ENCODE data around the gene RBM24. TPM values are rescaled to one million over a fixed set of nuclear protein-coding genes. Genes with fewer than 3 reads are reported as not detected.
"Not testable (repeated sequence)": the region's sequence is repeated elsewhere in the genome, so short reads cannot be mapped to it uniquely, and the experiment has no call there.

RBM24 gene
- total RNA-seq, 1 donor from 2014 or later, result 27.6 TPM

DNA sequence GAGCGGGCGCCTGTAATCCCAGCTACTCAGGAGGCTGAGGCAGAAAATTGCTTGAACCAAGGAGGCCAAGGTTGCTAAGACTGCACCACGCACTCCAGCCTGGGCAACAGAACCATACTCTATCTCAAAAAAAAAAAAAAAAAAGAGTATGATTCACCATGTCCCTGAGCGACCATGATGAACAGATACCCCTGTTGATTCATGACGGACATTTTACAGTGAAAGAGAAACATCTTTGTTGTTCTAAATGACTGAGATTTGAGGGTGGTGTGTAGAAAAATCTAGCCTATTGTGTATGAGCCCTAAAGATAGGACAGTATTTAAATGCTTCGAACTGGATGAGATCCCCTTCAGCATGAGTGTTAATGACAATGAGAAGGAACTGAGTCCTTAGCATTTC, 32.8 kb downstream of the RBM24 start:
- Histone ChIP-seq H4K20me1 (ENCODE audit: low read depth) (no peaks in the 10 kb centered on the region), H3K9me3 (ENCODE audit: low read depth) (no peaks in the 10 kb centered on the region), H3K4me3 (no peak overlapping the region), H3K36me3 (no peaks in the 10 kb centered on the region), H3K27ac (no peak overlapping the region), H3K4me2 (no peak overlapping the region), H3K27me3 (no peaks in the 10 kb centered on the region), H3K4me1 (no peaks in the 10 kb centered on the region), H3K79me2 (ENCODE audit: low read depth) (no peaks in the 10 kb centered on the region), H3K9ac (no peak overlapping the region), H3F3A (ENCODE audit: low read depth) (no peaks in the 10 kb centered on the region), H2AFZ (replicated peaks) (no peak overlapping the region)
- Mint-ChIP-seq H3K4me3 (no peak overlapping the region), H3K27ac (no peak overlapping the region), H3K36me3 (no peaks in the 10 kb centered on the region), H3K27me3 (ENCODE audit: insufficient read depth, low read depth) (peaks cover 2% of the 10 kb centered on the region), H3K9me3 (peaks cover 2% of the 10 kb centered on the region), H3K4me1 (peaks cover 8% of the 10 kb centered on the region)
- TF ChIP-seq, protein P1, sequence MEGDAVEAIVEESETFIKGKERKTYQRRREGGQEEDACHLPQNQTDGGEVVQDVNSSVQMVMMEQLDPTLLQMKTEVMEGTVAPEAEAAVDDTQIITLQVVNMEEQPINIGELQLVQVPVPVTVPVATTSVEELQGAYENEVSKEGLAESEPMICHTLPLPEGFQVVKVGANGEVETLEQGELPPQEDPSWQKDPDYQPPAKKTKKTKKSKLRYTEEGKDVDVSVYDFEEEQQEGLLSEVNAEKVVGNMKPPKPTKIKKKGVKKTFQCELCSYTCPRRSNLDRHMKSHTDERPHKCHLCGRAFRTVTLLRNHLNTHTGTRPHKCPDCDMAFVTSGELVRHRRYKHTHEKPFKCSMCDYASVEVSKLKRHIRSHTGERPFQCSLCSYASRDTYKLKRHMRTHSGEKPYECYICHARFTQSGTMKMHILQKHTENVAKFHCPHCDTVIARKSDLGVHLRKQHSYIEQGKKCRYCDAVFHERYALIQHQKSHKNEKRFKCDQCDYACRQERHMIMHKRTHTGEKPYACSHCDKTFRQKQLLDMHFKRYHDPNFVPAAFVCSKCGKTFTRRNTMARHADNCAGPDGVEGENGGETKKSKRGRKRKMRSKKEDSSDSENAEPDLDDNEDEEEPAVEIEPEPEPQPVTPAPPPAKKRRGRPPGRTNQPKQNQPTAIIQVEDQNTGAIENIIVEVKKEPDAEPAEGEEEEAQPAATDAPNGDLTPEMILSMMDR (IDR thresholded peaks at IDR 0.05), result no peak
- TF ChIP-seq EZH2phosphoT487 (IDR thresholded peaks at IDR 0.05) (no peak), EZH2 (IDR thresholded peaks at IDR 0.05) (no peak)
- no peak for DNase-seq (ENCODE audit: low spot score)

DNA sequence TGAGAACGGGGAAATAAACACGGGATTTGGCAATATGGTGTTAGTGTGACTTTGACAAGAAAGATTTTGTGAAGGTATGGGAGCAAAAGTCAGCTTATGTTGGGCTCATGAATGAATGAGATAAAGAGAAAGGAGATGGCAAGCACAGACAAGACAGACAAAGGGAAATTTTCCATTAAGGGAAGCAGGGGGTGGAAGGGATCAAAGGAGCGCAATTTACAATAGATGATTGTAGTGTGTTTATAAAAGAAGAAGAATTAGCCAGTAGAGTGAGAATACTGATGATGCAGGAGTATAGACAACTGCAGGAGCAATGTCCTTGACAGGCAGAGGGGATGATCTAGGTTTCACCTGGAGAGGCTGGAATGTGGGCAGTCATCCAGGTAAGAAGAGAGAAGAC, 34.1 kb downstream of the RBM24 start:
- peaks cover 2% of the 10 kb centered on the region for H3K9me3 Mint-ChIP-seq
- DNase-seq (ENCODE audit: low spot score), result no peak
- Histone ChIP-seq H2AFZ (replicated peaks) (no peak overlapping the region), H3K27ac (no peak overlapping the region), H3K4me3 (no peak overlapping the region), H3K79me2 (ENCODE audit: low read depth) (no peaks in the 10 kb centered on the region), H4K20me1 (ENCODE audit: low read depth) (no peaks in the 10 kb centered on the region), H3F3A (ENCODE audit: low read depth) (no peaks in the 10 kb centered on the region), H3K27me3 (no peaks in the 10 kb centered on the region), H3K9me3 (ENCODE audit: low read depth) (no peaks in the 10 kb centered on the region), H3K4me2 (no peak overlapping the region), H3K4me1 (no peaks in the 10 kb centered on the region), H3K36me3 (no peaks in the 10 kb centered on the region), H3K9ac (no peak overlapping the region)
- H3K36me3 Mint-ChIP-seq, result no peaks in the 10 kb centered on the region
- peaks cover 2% of the 10 kb centered on the region for H3K27me3 Mint-ChIP-seq (ENCODE audit: insufficient read depth, low read depth)
- H3K4me1 Mint-ChIP-seq, result peaks cover 12% of the 10 kb centered on the region
- TF ChIP-seq EZH2 (IDR thresholded peaks at IDR 0.05), result no peak
- TF ChIP-seq, protein P1 (IDR thresholded peaks at IDR 0.05), result no peak
- no peak for TF ChIP-seq EZH2phosphoT487 (IDR thresholded peaks at IDR 0.05)
- H3K27ac Mint-ChIP-seq, result no peak overlapping the region
- H3K4me3 Mint-ChIP-seq, result no peak overlapping the region

DNA sequence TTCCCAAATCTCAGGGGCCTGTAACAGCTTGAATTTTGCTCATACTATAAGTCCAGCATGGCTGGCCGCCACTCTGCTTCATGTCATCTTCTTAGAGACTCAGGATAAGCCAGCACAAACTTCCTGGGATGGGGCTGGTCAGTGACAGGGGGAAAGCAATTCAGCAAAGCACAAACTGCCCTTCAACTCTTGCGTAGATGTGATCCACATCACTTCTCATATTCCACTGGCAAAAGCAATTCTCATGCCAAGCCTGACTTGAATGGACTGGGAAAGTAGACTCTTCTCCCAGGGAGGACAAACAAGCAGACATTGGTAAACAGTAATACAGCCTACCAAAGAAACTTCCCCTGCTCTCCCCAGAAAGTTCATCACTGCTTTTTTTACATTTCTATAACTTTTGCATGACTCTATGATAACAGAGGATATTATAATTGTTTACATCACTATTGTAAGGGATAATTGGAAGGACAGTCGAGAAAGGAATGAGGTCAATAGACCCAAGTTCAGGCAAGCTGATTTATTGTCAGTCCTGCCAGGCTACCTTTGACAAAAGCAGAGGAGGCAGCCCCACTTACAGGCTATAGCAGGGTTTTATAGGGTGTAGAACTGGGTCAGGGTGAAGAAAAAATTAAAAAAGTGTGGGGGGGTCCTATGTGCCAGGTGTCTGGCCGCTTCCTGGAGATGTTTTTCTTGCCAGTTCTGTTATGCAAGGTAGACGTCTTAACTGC, 37.4 kb downstream of the RBM24 start:
- H4K20me1 ChIP-seq (ENCODE audit: low read depth), result no peaks in the 10 kb centered on the region
- H3K79me2 ChIP-seq (ENCODE audit: low read depth), result no peaks in the 10 kb centered on the region
- Mint-ChIP-seq H3K27ac (no peak overlapping the region), H3K9me3 (peaks cover 2% of the 10 kb centered on the region), H3K4me3 (no peak overlapping the region), H3K36me3 (no peaks in the 10 kb centered on the region), H3K27me3 (ENCODE audit: insufficient read depth, low read depth) (peaks cover 2% of the 10 kb centered on the region), H3K4me1 (peaks cover 4% of the 10 kb centered on the region)
- H3K36me3 ChIP-seq, result no peaks in the 10 kb centered on the region
- H3K4me2 ChIP-seq, result no peak overlapping the region
- H3K27me3 ChIP-seq, result no peaks in the 10 kb centered on the region
- DNase-seq (ENCODE audit: low spot score), result no peak
- no peaks in the 10 kb centered on the region for H3K4me1 ChIP-seq
- H2AFZ ChIP-seq (replicated peaks), result no peak overlapping the region
- no peak for TF ChIP-seq EZH2phosphoT487 (IDR thresholded peaks at IDR 0.05)
- TF ChIP-seq EZH2 (IDR thresholded peaks at IDR 0.05), result no peak
- TF ChIP-seq, protein P1 (IDR thresholded peaks at IDR 0.05), result no peak
- no peak overlapping the region for H3K4me3 ChIP-seq
- H3F3A ChIP-seq (ENCODE audit: low read depth), result no peaks in the 10 kb centered on the region
- no peak overlapping the region for H3K9ac ChIP-seq
- no peak overlapping the region for H3K27ac ChIP-seq
- no peaks in the 10 kb centered on the region for H3K9me3 ChIP-seq (ENCODE audit: low read depth)

DNA sequence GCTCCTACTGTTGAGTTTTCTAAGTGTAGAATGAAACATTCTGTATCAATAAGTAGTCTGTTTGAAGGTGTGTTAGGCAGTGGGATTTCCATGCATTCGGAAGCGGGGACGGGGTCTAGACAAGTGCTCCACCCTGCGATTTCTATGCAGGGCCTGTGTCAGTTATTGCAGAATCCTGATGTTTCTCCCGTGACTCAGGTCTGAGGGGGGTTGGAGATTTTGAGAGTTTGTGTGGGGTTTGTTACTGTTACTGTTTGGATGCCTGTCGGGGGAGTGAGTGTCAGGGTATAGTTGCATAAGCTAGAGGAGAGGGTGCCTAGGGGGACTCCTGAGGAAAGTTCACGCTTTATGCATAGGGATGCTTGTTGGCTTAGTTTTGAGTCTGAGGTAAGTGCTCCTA, 39.1 kb downstream of the RBM24 start:
- not testable (repeated sequence) for H3K79me2 ChIP-seq (ENCODE audit: low read depth); H3K36me3 ChIP-seq; H3K4me3 ChIP-seq; H3K27ac ChIP-seq; H3K9me3 ChIP-seq (ENCODE audit: low read depth); H3K4me1 Mint-ChIP-seq; H3K9ac ChIP-seq; DNase-seq (ENCODE audit: low spot score); H2AFZ ChIP-seq (replicated peaks); H3K4me1 ChIP-seq; H4K20me1 ChIP-seq (ENCODE audit: low read depth); H3K4me2 ChIP-seq; H3K36me3 Mint-ChIP-seq; H3F3A ChIP-seq (ENCODE audit: low read depth); H3K27me3 Mint-ChIP-seq (ENCODE audit: insufficient read depth, low read depth); H3K27me3 ChIP-seq; H3K9me3 Mint-ChIP-seq; H3K4me3 Mint-ChIP-seq; H3K27ac Mint-ChIP-seq
